Ovary (tissue), 9 donors: ENCODE measurements around the gene RACGAP1. TPM values are rescaled to one million over a fixed set of nuclear protein-coding genes. Genes with fewer than 3 reads are reported as not detected.

Experiments used
- DNase-seq, 5 donors: peaks; one replicate each; pipeline ENCODE4 v3.0.0-alpha.2; 2019 to 2020
- H3K27ac ChIP-seq, 2 donors: fragments of 200-600 bp; one replicate each; pipeline versions ENCODE4 v1.5.1 to v1.8.0; 2019 to 2022
- H3K27me3 ChIP-seq: fragments of 200-600 bp; one replicate; pipeline ENCODE4 v1.8.0; 2022
- H3K36me3 ChIP-seq: fragments of 200-600 bp; sonication (generic); one replicate; pipeline ENCODE4 v1.5.1; 2019
- H3K4me1 ChIP-seq: one replicate; pipeline ENCODE4 v1.8.1; 2013; ENCODE audit warnings: mild to moderate bottlenecking, moderate library complexity; ENCODE audit not compliant: insufficient read depth
- H3K4me3 ChIP-seq: fragments of 200-600 bp; sonication (generic); one replicate; pipeline ENCODE4 v1.5.1; 2017
- H3K9me3 ChIP-seq, 2 donors: fragments of 200-600 bp in 1 of 2; sonication (generic) in 1 of 2; one replicate each; pipeline versions ENCODE4 v1.5.1 to v1.8.1; 2013 to 2019; ENCODE audit warnings: mild to moderate bottlenecking in 1 of 2, moderate library complexity in 1 of 2
- CTCF ChIP-seq, 3 donors: fragments of 450-650 bp in 2 of 3; fragments of 200-600 bp in 1 of 3; IDR thresholded peaks; one replicate each; pipeline versions ENCODE4 v1.5.1 to v1.8.0; 2016 to 2022; ENCODE audit warnings: antibody characterized with exemption in 3 of 3, mild to moderate bottlenecking in 1 of 3
- EP300 ChIP-seq: sonication (generic); formaldehyde crosslinking; IDR thresholded peaks from one replicate; pipeline ENCODE4 v1.6.1; 2017; ENCODE audit warnings: antibody characterized with exemption
- POLR2A ChIP-seq: fragments of 450-650 bp; IDR thresholded peaks from one replicate; pipeline ENCODE4 v1.6.1; 2017; ENCODE audit warnings: antibody characterized with exemption, mild to moderate bottlenecking, moderate library complexity
- WGBS, 3 donors: extraction: QIAGEN DNeasy Blood & Tissue Kit in 1 of 3; methylation state at CpG; one replicate each; pipeline versions ENCODE4 v1.1.5 to v1.1.7; 2013 to 2017; 5-methylcytosine and 5-hydroxymethylcytosine counted together
- intact Hi-C, 4 donors: fragments of 100-400 bp; cut with DNase I; formaldehyde crosslinking; loops; one replicate each; pipeline versions ENCODE4 v1.11.0 to v1.15.1; 2022 to 2023
- polyA plus RNA-seq, 2 donors: library from polyadenylated mRNA; stranded (reverse); fragments of 200-250 nt in 1 of 2; fragments of 350-450 nt in 1 of 2; fragmentation: Illumina TruSeq in 1 of 2; extraction: RNeasy Lipid Tissue Mini Kit (QIAGEN cat#74804) in 1 of 2; gene quantifications; one replicate each; pipeline ENCODE4 v1.2.3, GENCODE V29; 2013 to 2014
- total RNA-seq, 7 donors: library from RNA; depleted of rRNA in 2 of 7; stranded (reverse); fragments of >200 nt in 2 of 7; fragmentation: NEBNext Ultra II Directional in 3 of 7; extraction: Animal tissue kit (Norgen Biotek cat#: 25700) in 3 of 7; gene quantifications; one replicate each; pipeline versions ENCODE4 v1.1.0 to v1.2.4, GENCODE V29; 2016 to 2023
- donor health status: DM: no; HTN: no; CAD: no; lungs with moderate emphysema.
- donor health status: DM: no; HTN: no; CAD: no.
- donor health status: Bipolar disorder and iron deficiency.
- donor health status: DM: yes; HTN: yes; CAD: no.
- donor health status: DM: no; HTN: no; CAD: no.
- donor health status: DM: yes; HTN: yes; CAD: no.

RACGAP1 gene
- total and polyA plus RNA-seq, 9 donors: 2.1 to 10.8 (median 3.8) TPM

- Histone ChIP-seq H3K27me3 (no peaks in the 10 kb centered on the region), H3K4me3 (no peak overlapping the region), H3K36me3 (no peaks in the 10 kb centered on the region), H3K4me1 (no peaks in the 10 kb centered on the region), H3K27ac (no peak overlapping the region), H3K9me3 (no peaks in the 10 kb centered on the region)
- intact Hi-C loops: no loop called here
- no peak for TF ChIP-seq POLR2A
- no peak for TF ChIP-seq EP300
- TF ChIP-seq CTCF (IDR thresholded peaks at IDR 0.05): no peak
- peak in 1 of 5 donors; percentile 17 for DNase-seq
- 81 to 85% (median 82%) methylated on average over 14 of the region's 14 CpGs for WGBS, 3 donors
Observed at GRCh38 chr12:49951411-49952240, 73.7 kb downstream of the RACGAP1 start.

DNA sequence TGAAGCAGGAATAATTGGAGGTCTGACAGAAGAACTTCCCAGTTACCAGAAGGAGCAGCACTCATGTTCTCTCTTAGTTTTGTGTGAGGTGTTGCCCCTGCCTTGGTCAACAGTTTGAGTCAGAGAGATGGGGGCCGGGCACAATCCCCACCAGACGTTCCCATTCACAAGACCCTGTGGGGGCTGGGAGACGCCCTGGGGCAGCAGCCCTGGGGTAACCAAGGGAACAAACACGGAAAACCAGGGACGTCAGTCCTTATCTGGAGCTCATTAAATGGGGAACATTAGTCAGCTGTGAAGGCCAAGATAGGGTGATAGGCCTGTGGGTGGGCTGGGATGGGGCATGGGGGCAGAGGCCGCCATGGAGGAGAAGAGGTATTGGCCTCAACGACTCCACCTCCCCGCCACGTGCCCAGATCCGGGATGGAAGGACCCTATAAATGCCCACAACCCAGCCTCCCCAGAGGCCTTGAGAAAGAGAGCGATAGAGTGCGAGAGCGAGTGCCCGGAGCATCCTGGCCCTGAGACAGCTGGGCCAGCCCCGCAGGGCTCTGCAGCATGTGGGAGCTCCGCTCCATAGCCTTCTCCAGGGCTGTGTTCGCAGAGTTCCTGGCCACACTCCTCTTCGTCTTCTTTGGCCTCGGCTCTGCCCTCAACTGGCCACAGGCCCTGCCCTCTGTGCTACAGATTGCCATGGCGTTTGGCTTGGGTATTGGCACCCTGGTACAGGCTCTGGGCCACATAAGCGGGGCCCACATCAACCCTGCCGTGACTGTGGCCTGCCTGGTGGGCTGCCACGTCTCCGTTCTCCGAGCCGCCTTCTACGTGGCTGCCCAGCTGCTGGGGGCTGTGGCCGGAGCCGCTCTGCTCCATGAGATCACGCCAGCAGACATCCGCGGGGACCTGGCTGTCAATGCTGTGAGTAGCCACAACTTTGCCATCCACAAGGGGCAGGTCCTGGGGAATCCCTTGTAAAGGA lies 74.7 kb downstream of the RACGAP1 start, which contains the start of gene AQP2:
Gene AQP2 (plus strand): TSS at position 465 of the 979 bp plus-strand sequence. CDS start 94 bp downstream, at position 559.
- H3K4me3 ChIP-seq: no peak within 1 kb of the TSS
- 80 to 82% (median 82%) methylated on average over 32 of the region's 32 CpGs for WGBS, 3 donors
- intact Hi-C loops: no loop called here
- H3K36me3 ChIP-seq: no peaks in the 10 kb centered on the region
- H3K9me3 ChIP-seq: no peaks in the 10 kb centered on the region
- H3K4me1 ChIP-seq: no peaks in the 10 kb centered on the region
- DNase-seq: peak in 2 of 5 donors; percentile 2 to 28
- H3K27me3 ChIP-seq: no peaks in the 10 kb centered on the region
- no peak within 1 kb of the TSS for H3K27ac ChIP-seq
- TF ChIP-seq POLR2A: no peak
- TF ChIP-seq CTCF (IDR thresholded peaks at IDR 0.05): no peak
- TF ChIP-seq EP300: no peak

DNA sequence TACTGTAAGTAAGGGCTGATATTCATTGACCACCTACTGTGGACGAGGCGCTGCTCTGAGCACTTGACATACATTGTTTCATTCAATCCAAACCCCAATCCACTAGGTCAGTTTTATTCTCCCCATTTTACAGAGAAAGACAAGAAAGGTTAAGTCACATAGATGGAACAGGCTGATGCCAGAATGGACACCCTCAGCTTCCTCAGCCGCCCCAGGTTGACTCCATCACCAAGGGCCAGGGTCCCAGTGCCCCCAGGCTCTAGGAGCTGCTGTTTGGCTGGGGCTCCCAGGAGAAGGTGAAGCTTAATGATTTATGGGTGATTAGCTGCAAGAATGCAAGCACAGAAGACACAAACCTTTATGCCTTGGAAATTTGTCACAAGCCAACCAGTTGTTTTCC lies 75.4 kb downstream of the RACGAP1 start:
- Histone ChIP-seq H3K9me3 (no peaks in the 10 kb centered on the region), H3K4me3 (no peak overlapping the region), H3K27ac (no peak overlapping the region), H3K27me3 (no peaks in the 10 kb centered on the region), H3K4me1 (peaks cover 3% of the 10 kb centered on the region), H3K36me3 (no peaks in the 10 kb centered on the region)
- DNase-seq: peak in 2 of 5 donors; percentile 1 to 4
- intact Hi-C loops: loop anchor here in 1 of 4 donors (5.0 kb wide), 1 partner anchor 83 kb away; no protein-coding TSS in a partner anchor
- TF ChIP-seq CTCF (IDR thresholded peaks at IDR 0.05) (no peak), POLR2A (no peak), EP300 (no peak)
- WGBS, 3 donors: 94 to 95% (median 94%) methylated on average over 3 of the region's 3 CpGs
